NOMO-1 (cell line): Measurements from ENCODE around the gene TMEM161A.
"Not testable (repeated sequence)": the region's sequence is repeated elsewhere in the genome, so short reads cannot be mapped to it uniquely, and the experiment has no call there.

Source experiments
- DNase-seq, 2 experiments: peaks; one replicate each; lab custom pipeline; 2025; ENCODE audit not compliant: unreplicated experiment in 2 of 2; lab: John Stamatoyannopoulos, UW

Gene TMEM161A

DNA sequence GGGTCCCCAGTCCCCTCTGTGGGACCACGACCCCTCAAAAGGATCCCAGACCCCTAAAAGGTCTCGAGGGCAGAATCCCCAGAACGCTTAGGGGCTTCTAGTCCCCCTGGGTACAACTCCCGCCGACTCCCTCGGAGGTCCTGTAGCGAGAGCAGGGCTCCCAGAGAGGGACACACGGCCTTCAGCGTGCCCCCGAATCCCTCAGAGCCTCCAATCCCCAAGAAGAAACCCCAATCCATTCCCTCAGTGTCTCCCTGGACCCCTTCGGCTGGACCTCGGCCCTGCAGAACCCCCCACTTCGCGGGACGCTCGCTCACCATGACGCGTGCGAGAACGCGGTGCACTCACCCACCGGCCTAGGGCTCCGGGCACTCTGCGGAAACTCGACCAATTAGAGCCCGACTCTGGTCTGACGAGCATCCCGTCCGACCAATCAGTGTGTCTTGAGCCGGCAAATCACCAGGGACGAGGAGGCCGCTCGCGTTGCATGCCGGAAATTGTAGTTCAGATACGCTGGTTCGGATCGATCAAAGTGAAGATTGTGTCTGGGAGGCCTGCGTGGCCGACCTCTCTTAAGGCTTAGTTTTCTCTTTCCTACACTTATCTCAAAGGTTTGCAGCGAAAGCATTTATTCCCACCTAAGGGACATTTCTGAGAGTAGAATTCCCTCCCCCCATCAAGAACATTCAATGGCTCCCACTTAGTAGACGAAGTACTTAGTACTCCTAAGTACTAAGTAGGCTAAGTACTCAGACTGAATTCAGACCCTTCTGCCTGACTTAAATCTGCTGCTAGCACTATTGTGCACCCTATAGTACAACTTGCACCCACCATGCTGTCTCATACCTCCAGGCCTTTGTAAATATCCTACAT, at the start of gene TMEM161A:
Gene TMEM161A (minus strand): TSS at position 370 of the 873 bp plus-strand sequence. CDS start 50 bp downstream, at position 320.
- DNase-seq: peak; percentile 96 to 98

DNA sequence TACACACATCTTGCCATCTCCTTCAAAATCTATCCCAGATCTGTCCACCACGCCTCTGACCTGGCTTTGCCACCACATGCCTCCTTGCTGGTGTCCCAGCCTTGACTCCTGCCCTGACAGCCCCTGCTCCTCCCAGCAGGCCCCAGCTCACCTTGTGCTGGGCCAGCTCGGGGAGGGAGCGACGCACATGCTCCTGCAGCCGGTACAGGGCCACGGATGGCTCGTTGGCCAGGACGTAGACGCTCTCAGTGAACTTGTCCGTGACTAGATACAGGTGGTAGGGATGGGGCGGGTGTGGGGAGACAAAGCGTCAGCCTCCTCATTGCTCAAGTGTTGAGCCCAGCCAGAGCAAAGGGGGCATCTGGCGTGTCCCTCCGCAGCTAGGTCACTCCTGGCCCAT, 48.5 kb upstream of the TMEM161A start:
- no peak for DNase-seq

DNA sequence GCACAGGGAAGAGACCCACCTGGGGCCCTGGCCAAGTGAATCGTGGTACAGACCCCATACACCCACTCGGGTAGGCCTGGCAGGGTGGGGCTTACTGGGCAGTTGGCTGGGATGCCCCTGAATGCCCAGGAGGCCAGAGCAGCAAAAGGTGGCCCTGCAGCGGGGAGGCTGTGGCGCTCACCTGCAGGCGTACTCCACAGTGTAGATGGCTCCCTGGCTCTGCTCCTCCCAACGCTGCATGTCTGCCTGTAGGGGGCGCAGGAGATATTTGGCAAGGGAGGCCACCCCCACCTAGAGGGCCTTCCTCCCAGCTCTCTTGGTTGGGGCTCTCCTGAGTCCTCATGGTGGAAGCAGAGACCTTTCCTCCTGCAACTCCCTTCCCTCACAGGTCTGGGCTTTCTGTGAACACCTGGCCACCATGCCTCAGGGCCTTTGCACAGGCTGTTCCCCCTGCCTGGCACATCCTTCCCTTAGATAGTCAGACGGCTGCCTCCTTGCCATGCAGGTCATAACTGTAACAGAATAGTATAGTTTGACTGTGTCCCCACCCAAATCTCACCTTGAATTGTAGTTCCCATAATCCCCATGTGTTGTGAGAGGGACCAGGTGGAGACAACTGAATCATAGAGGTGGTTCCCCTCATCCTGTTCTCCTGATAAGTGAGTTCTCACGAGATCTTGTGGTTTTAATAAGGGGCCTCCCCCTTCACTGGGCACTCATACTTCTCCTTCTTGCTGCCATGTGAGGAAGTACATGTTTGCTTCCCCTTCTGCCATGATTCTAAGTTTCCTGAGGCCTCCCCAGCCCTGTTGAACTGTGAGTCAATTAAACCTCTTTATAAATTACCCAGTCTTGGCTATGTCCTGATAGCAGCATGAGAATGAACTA, 47.8 kb upstream of the TMEM161A start:
- DNase-seq: peak in 1 of 2 experiments; percentile 30

DNA sequence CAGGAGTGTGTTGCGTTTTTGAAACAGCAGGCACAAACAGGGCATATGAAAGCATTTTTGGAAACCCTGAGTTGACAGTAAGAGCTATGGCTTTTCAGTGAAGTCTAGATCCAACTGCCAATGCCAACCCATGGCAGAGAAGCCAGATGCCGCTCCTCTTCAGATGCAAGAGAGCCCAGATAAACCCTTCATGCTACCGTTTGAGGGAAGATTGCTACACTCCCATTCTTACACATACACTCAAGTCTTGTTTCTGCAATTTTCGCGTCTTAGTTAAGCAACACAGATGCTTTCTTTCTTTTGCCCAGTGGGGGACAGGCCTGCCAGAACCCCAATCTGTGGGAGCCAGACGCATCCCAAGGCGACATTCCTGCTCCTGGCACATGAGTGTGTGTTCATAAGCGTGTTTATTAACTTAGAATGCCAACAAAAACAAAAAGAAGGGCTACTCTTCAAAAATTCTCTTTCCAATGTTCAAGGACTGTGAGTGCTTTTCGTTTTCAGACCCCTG, 43.3 kb upstream of the TMEM161A start:
- no peak for DNase-seq

DNA sequence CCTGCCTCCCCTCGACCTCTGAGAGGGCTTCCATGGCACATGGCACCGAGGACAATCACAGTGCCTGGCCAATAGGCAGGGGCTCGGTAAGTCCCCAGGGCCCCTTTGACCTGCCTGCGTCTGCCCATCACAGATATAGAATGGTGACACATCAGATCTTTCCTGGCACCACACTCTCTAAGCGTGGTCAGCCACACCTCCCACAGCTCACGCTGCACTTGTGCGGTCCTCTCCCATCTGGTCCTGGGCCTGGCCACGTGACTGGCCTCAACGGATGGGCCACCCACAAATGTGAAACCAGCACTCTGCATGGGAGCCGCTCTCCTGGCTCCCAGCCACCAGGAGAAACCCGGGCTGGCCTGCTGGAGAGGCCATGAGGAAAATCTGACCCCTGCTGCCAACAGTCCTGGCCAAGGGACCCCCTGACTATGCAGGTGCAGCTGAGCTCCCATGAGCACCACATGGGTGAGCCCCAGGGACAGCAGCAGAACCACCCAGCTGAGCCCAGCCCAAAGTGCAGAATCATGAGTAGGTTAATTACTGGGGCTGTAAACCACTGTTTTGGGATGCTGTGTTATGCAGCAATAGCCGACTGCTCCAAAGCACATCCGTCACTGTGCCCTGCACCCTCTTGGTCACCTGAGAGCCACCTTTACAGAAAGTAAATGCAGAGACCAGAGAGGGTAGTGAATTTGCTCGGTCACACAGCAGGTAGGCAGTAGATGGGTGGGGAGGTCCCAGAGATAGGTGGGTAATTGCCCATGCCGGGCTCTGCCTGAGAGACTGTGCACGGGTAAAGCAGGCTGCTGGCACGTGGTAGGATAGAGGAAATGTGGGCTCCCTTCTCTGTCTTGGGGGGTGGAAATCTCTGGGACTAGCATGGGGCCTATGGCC, 41.5 kb upstream of the TMEM161A start:
- DNase-seq: no peak

DNA sequence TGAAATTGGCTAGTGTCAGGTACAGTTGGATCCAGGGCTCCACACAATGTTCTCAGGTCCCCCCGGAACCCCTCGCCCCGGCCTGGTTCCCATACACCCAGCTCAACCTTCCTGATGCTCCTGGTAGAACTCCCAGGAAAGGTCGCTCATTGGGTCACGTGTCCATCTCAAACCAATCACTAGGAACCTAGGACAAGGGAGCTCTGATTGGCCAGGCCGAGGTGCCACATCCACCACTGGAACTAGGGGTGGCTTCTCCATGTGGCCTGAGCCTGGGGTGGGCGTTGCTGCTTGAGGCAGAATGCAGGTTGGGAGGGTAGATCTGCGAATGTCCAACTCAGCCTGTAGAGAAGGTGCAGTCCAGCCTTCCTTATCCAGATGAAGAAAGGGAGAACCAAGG, 38.7 kb upstream of the TMEM161A start:
- no peak for DNase-seq

DNA sequence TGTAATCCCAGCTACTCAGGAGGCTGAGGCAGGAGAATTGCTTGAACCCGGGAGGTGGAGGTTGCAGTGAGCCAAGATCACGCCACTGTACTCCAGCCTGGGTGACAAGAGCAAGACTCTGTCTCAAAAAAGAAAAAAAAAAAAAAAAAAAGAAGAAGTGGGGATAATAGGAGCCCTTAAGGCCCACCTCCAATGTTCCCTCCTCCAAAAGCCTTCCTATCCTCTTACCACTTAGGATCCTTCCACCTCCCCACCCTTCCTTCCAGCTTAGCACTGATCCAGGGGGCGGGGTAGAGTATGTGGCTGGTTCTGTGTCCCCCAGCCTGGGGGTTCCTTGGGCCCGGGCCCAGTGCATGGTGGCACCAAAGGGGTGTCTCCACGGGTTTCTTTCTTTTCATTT, 35.0 kb upstream of the TMEM161A start:
- DNase-seq: not testable (repeated sequence)

DNA sequence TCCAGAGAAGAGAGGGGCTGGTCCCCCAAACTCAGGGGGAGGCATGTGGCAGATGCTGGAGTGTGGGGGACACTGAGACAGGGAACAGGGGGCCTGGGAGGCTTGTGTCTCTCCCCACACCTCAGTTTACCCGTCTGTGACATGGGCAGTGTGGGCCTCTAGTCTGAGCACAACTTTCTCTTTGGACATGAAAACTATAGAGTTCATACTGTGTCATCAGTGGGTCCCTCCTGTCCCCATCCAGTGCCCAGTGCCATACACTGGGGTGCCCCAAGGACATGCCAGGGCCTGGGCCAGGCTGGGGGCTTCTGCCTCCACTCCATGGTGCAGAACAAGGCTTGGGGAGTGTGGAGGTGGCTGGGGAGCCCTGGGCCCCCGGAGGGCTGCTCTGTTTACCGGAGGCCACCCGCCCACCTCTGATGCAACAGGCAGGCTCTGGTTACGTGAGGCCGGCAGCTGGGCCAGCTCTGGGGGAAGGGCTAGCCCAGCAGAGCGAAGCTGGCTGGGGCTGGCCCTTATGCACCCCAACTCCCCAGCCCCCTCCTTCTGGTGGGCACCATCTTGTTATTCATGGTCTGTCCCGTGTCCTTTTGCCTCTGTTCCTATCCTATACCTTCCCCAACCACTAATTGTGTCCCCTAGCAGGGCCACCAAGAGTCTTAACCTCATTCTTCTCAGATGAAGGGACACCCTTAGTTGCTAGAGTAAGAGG, 33.7 kb upstream of the TMEM161A start:
- DNase-seq: peak; percentile 33 to 64

DNA sequence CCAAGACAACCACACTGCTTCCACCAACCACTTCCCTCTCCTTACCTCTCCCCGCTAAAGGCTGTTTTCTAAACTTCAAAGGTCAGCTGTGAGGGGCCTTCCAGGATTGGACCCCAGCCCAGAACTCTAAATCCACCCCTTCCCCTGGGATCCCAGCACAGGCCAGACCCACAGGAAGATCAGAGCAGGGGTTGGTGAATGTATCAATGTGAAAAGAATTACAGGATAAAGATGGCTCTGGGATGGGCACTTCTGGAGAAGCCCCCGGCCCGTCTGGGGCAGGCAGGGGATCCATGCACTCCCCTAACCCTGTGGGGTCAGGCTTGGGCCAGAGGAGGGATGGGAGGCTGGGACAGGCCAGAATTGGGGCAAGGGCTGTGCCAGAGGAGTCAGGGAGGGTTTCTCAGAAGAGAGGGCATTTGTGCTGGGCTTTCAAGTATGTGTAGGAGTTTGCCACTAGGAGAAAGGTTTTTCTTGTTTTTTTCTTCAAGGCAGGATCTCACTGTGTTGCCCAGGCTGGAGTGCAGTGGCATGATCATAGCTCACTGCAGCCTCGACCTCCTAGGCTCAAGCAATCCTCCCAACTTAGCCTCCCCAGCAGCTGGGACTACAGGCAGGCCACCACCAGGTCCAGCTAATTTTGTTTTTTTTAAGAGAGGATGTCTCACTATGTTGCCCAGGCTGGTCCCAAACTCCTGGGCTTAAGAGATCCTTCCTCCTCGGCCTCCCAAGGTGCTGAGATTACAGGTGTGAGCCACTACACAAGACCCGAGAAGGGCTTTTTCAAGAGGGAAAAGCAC, 32.8 kb upstream of the TMEM161A start:
- DNase-seq: no peak

DNA sequence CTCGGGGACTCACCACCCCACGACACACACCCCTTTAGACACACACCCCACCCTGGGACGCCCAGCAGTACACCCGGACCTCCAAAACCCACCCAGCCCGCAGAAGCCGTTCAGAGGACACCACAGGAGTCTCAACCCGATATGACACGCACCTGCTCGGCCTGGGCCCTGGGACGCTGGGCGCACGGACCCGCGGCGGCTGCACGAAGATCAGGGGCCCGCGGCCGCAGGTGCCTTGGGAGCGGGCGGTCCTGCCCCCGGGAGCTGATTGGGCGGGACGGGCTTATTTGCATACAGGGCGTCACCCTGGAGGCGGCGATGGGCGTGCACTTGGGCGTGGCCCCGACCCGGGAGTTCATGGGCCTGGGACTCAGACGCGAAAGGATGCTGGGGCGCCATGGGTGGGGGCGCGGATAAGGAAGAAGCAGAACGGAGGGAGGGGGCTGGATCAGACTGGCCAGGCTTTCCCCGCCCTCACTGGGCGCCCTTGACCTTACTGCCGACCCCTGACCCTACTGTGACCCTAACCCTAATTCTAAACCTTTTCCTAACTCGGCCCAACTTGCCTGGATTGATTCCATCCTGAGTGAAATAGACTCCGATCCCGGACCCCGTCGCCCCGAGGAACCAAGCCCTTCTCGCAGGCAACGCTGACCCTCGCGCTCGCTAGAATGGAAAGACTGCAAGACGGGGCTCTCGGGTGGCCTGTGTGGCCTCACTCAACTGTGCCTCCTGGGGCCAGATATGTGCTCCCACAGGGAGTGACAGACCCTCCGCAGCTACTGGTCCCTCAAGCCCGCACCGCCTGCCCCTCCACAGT, 32.0 kb upstream of the TMEM161A start, which contains the start of gene MEF2B:
Gene MEF2B (minus strand): TSS at position 211 of the 820 bp plus-strand sequence. CDS start 19,528 bp downstream, outside the sequence.
- DNase-seq: peak in 1 of 2 experiments; percentile 16

DNA sequence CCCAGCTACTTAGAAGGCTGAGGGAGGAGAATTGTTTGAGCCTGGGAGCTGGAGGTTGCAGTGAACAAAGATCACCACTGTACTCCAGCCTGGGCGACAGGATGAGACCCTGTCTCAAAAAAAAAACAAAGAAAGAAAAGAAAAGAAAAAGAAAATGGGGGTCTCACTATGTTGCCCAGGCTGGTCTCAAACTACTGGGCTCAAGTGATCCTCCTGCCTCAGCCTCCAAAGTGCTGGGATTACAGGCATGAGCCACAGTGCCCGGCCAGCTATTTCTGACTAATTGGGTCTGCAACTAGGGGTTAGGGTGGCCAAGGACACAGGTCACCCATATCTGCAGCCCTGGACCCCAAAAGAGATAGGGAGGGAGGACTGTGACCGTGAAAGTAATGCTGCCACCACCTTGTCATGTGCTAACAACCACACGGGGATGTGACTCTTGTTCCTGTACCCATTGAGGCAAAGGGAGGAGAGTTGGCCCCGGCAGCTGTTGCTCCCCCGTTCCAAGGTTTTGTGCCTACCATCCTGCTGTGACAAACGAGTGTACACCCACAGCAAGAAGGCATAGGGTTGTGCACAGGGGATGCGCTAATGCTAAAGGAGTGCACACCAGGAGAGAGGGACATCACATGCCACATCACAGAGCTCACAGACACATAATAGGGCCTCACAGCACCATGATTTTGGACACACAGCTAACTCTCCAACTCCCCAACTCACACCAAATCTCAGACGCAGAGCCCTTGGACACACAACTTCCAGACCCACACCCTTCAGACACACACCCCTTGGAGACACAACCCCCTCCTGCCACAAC, 31.2 kb upstream of the TMEM161A start:
- DNase-seq: no peak

DNA sequence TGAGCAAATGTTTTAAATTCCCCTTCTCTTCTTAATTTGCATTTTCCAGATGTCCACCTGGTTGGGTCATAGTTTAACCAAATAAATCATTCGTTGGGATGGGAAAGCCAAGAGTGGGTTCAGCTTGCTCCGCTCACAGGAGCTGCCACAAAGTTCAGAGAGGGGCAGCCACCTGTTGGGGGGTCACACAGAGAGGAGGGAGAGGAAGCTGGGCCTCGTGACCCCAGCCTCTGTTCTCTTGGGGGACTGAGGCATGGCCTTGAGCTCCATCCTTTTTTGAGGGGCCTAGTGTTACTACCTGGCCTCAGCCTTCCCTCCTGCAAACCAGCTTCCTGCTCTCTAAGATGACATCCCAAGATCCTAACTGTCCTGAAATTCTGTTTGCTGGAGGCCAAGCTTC, 29.3 kb upstream of the TMEM161A start:
- no peak for DNase-seq

DNA sequence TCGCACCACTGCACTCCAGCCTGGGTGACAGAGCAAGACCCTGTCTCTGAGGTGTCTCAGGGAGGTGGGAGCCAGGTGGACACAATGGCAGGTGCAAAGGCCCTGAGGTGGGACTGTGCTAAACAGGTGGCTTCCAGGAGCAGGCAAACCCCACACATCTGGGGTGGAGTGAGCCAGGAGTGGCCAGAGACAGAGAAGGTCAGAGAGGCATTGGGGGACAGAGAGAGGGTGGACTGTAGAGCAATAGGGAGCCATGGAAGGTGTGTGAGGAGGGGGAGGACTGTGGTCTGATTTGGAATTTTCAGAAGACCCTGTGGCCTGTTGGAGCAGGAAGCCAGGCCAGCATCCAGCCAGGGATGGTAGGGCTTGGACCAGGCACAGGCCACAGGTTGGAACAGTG, 27.1 kb upstream of the TMEM161A start:
- no peak for DNase-seq

DNA sequence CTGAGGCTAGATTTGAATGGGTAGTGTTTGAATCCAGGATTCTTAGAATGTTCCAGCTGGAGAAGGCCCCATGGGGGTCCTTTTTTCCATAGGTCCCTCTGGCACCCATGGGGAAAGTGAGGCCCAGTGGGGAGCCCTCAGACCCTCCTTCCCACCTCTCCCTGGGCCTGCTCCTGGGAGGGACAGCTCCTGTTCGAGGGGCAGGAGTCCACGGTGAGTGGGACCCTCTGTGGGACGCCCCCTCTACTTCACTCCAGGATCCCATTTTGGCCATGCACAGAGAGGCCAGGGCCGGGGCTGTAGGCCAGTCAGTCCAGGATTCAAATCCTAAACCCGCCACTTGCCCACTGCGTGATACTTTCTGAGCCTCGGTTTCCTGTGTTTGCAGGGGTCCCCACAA, 24.2 kb upstream of the TMEM161A start:
- DNase-seq: no peak

DNA sequence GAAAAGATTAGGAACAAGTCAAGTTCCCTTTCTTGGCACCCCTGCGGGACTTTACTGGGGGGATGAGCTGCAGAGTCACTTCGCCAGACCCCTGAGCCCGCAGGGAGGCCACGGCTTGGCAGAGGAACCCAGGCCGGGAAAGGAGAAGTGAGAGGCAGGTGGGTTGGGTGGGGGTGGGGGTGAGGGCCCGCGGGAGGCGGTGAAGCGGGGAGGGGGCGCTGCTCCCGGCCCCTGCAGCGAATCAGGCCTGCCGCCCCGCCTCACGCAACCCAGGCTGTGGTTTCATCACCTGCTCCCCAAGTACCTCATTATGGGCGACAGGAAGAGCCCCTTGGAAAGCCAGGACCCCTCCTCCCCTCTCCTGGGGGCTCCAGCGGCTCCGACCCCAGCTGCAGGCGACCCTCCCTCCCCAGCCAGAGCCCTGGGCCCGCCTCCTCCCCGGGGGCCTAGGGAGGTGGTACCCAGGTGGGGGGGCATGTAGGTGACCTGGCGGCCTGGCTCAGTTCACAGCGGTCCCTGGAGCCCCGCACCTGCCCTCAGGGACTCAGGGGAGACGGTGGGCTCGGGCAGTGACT, 22.3 kb upstream of the TMEM161A start:
- peak; percentile 11 to 22 for DNase-seq

DNA sequence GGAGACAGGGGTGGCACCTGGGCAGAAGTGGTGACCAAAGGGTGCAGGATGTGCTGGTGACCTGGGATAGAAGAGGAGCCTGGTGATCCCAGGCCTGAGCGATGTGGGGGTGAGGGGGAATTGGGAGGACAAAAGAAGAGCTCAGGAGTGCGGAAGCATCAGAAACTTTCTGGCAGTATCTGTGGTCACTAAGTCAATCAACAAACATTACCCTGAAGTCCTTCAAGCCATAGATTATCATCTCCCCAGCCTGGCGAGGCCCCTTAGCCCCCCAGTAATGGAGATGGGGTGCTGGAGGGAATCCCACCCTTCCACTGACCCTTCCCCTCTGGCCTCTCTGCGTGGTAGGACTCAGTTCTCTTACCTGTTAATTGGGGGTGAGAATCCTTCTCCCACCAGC, 21.3 kb upstream of the TMEM161A start:
- DNase-seq: no peak

DNA sequence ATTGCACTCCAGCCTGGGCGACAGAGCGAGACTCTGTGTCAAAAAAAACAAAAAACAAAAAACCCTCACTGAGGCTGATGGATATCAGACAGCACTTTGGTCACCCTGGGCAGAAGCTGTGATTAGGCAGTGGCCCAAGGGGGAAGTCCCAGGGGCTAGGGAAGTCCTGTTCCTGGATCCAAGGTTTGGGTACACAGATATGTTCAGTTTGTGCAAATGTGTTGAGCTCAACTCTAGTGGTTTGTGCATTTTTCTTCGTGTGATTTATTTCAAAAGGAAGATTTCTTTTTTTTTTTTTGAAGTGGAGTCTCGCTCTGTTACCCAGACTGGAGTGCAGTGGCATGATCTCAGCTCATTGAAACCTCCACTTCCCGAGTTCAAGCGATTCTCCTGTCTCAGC, 19.5 kb upstream of the TMEM161A start:
- no peak for DNase-seq
